ENCODE measurements around the gene ZNF552. TPM values are rescaled to one million over a fixed set of nuclear protein-coding genes. Genes with fewer than 3 reads are reported as not detected.

ZNF552 gene
- total RNA-seq, 4 donors from 2014 or later, result 2.9 to 5.0 (median 4.5) TPM

DNA sequence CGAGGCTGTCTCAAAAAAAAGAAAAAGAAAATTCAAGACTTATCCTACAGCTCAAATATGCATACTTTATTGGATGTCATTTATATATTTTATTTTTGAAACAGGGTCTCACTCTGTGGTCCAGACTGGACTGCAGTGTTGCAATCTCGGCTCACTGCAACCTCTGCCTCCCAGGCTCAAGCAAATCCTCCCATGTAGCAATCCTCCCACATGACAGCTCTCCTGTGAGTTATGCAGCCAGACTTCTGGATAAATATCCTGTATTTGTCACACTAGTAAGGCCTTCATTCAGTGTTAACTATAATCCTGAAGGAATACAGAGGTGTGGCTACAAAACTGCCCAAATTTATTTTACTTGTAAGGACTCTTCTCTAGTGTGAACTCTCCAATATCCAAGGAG lies 7.2 kb downstream of the ZNF552 start:
- no peak overlapping the region for H3K4me3 ChIP-seq
- no peaks in the 10 kb centered on the region for H3K27me3 ChIP-seq
- H3K27ac ChIP-seq (replicated peaks in 1 of 4), result no peak overlapping the region
- peaks cover 3 to 58% (median 38%) of the 10 kb centered on the region in 4 donors for H3K36me3 ChIP-seq
- 97% methylated on average over 2 of the region's 2 CpGs for WGBS
- no peaks in the 10 kb centered on the region for H3K9me3 ChIP-seq
- intact Hi-C loops (cut with DNase I), result no loop called here
- peaks cover 13 to 27% (median 18%) of the 10 kb centered on the region in 4 donors for H3K4me1 ChIP-seq
- no peak for TF ChIP-seq POLR2A (IDR thresholded peaks at IDR 0.05; ENCODE audit: low read depth)
- TF ChIP-seq EP300 (IDR thresholded peaks at IDR 0.05), result no peak
- TF ChIP-seq, protein P1, sequence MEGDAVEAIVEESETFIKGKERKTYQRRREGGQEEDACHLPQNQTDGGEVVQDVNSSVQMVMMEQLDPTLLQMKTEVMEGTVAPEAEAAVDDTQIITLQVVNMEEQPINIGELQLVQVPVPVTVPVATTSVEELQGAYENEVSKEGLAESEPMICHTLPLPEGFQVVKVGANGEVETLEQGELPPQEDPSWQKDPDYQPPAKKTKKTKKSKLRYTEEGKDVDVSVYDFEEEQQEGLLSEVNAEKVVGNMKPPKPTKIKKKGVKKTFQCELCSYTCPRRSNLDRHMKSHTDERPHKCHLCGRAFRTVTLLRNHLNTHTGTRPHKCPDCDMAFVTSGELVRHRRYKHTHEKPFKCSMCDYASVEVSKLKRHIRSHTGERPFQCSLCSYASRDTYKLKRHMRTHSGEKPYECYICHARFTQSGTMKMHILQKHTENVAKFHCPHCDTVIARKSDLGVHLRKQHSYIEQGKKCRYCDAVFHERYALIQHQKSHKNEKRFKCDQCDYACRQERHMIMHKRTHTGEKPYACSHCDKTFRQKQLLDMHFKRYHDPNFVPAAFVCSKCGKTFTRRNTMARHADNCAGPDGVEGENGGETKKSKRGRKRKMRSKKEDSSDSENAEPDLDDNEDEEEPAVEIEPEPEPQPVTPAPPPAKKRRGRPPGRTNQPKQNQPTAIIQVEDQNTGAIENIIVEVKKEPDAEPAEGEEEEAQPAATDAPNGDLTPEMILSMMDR (IDR thresholded peaks at IDR 0.05), result no peak
- TF ChIP-seq POLR2AphosphoS5 (IDR thresholded peaks at IDR 0.05), result no peak
- no peak for DNase-seq (ENCODE audit: extremely low spot score)

DNA sequence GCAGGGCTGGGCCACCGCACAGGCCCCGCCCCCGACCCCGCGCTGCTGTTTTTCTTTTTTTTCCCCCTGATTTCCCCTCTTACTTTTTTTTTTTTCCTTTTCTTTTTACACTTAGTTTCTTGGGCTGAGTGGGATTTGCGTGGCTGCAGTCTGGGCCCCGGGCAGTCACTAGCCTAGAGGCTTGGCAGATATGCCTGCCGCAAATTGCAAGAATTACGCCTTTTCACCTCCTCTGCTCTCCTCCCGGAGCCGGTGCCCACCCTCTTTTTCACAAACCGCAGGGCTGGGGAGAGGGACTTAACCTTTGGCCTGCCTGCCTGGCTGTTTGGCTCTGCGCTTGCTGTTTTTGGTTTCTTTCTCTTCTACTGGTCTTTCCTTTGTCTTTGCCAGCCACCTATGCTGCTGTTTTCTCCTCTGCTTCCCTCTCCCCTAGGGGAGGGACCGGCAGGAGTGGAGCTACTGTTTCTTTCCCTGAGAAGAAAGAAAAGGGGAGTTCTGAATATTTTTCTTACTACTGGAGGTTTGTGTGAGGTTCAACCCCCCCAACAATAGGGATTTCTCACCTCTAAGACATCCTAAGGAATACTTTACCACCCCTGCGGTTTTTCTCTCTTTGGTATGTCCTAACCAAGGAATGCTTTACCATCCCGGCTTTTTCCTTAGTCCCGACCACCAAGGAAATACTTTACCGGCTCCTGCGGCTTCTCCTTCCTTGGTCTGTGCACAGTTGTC lies 11.0 kb downstream of the ZNF552 start:
- intact Hi-C loops (cut with DNase I), result no loop called here
- Histone ChIP-seq H3K9me3 (no peaks in the 10 kb centered on the region), H3K4me1 (peaks cover 14 to 61% (median 51%) of the 10 kb centered on the region in 4 donors), H3K27ac (replicated peaks in 1 of 4) (peak overlapping the region; percentile 67 to 74 (median 70)), H3K4me3 (peak overlapping the region; percentile 50 to 57 (median 52)), H3K36me3 (peaks cover 0 to 24% (median 16%) of the 10 kb centered on the region in 4 donors), H3K27me3 (no peaks in the 10 kb centered on the region)
- no peak for DNase-seq (ENCODE audit: extremely low spot score)
- WGBS, result 16% methylated on average over 19 of the region's 19 CpGs
- TF ChIP-seq, protein P1 (IDR thresholded peaks at IDR 0.05), result no peak
- TF ChIP-seq POLR2A (IDR thresholded peaks at IDR 0.05; ENCODE audit: low read depth), result no peak
- TF ChIP-seq POLR2AphosphoS5 (IDR thresholded peaks at IDR 0.05), result no peak
- TF ChIP-seq EP300 (IDR thresholded peaks at IDR 0.05), result no peak

DNA sequence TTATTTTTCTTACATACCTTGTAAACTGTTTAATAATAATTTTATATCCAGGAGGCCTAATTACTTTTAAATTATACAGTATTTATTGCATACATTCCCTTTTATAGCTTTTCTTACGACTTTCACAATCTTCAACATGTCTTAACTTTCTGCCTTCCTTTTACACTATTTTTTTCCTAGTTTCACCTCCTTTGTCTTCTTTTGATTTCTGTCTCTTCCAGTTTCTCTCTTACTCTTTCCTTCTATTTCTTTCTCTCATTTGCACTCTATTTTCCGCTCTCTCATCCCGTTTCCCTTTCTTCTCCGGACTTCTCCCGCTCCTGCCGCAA lies 11.5 kb downstream of the ZNF552 start:
- Histone ChIP-seq H3K4me1 (peaks cover 14 to 63% (median 56%) of the 10 kb centered on the region in 4 donors), H3K4me3 (peak overlapping the region; percentile 50 to 57 (median 52)), H3K9me3 (no peaks in the 10 kb centered on the region), H3K36me3 (peaks cover 0 to 19% (median 11%) of the 10 kb centered on the region in 4 donors), H3K27ac (replicated peaks in 1 of 4) (peak overlapping the region; percentile 67 to 74 (median 70)), H3K27me3 (no peaks in the 10 kb centered on the region)
- WGBS, result 23% methylated on average over 6 of the region's 6 CpGs
- TF ChIP-seq POLR2AphosphoS5 (IDR thresholded peaks at IDR 0.05) (no peak), EP300 (IDR thresholded peaks at IDR 0.05) (no peak), POLR2A (IDR thresholded peaks at IDR 0.05; ENCODE audit: low read depth) (no peak)
- TF ChIP-seq, protein P1 (IDR thresholded peaks at IDR 0.05), result no peak
- DNase-seq (ENCODE audit: extremely low spot score), result no peak
- intact Hi-C loops (cut with DNase I), result no loop called here

DNA sequence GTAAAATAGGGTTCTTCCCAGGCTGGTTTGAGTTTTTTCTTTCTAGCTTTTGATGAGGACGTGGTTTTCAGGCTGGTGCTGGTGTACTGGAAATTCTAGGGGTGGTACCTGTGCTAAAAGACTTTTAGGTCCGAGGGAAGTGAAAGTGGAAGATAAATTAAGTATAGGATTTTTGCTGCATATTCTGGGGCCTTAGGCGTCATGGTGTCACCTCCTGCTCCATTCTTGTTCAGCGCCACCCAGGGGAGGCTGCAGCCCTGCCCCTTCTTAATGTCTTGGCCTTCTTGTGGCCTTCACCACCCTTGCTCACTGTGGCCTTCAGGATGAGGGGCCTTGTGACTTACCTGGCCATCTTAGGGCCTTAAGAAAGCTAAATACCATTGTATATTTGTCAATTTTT lies 12.4 kb downstream of the ZNF552 start:
- intact Hi-C loops (cut with DNase I), result no loop called here
- H3K27ac ChIP-seq (replicated peaks in 1 of 4), result peak overlapping the region in 1 of 4 donors; percentile 10
- no peaks in the 10 kb centered on the region for H3K9me3 ChIP-seq
- no peak for DNase-seq (ENCODE audit: extremely low spot score)
- no peaks in the 10 kb centered on the region for H3K27me3 ChIP-seq
- 83% methylated on average over 4 of the region's 4 CpGs for WGBS
- TF ChIP-seq POLR2AphosphoS5 (IDR thresholded peaks at IDR 0.05) (no peak), POLR2A (IDR thresholded peaks at IDR 0.05; ENCODE audit: low read depth) (no peak), EP300 (IDR thresholded peaks at IDR 0.05) (no peak)
- TF ChIP-seq, protein P1 (IDR thresholded peaks at IDR 0.05), result no peak
- H3K4me1 ChIP-seq, result peaks cover 14 to 63% (median 56%) of the 10 kb centered on the region in 4 donors
- no peak overlapping the region for H3K4me3 ChIP-seq
- H3K36me3 ChIP-seq, result peaks cover 0 to 10% (median 5%) of the 10 kb centered on the region in 4 donors

Measured in esophagus muscularis mucosa (tissue), 4 donors.